ENCODE measurements around the gene RAB32. TPM values are rescaled to one million over a fixed set of nuclear protein-coding genes. Genes with fewer than 3 reads are reported as not detected.

RAB32 gene
- total RNA-seq, 1 donor: 148 TPM

DNA sequence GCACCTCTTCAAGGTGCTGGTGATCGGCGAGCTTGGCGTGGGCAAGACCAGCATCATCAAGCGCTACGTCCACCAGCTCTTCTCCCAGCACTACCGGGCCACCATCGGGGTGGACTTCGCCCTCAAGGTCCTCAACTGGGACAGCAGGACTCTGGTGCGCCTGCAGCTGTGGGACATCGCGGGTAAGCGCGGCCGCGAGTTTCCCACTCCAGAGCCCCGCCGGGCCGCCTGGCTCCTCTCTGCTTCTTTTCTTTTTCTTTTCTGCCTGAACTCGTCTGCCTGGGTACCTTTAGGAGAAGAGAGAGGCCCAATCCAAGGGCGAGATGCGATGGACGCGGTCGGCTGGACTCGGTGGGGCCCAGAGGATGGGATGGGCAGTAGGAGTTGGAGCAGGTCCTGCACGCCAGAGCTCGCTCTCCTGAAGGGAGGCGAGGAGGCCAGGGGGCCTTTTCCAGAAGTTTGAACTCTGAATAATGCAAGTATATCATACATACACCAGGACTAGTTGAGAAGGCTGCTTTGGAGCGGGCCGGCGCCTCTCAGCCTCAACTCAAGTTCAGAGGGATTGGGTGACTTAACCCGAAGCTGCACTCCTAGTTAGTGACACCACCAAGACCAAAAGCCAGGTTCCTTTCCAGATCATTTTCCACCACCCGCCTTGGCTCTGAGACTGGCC, 445 bp downstream of the RAB32 start:
- TF ChIP-seq, protein P1, sequence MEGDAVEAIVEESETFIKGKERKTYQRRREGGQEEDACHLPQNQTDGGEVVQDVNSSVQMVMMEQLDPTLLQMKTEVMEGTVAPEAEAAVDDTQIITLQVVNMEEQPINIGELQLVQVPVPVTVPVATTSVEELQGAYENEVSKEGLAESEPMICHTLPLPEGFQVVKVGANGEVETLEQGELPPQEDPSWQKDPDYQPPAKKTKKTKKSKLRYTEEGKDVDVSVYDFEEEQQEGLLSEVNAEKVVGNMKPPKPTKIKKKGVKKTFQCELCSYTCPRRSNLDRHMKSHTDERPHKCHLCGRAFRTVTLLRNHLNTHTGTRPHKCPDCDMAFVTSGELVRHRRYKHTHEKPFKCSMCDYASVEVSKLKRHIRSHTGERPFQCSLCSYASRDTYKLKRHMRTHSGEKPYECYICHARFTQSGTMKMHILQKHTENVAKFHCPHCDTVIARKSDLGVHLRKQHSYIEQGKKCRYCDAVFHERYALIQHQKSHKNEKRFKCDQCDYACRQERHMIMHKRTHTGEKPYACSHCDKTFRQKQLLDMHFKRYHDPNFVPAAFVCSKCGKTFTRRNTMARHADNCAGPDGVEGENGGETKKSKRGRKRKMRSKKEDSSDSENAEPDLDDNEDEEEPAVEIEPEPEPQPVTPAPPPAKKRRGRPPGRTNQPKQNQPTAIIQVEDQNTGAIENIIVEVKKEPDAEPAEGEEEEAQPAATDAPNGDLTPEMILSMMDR (IDR thresholded peaks at IDR 0.05; ENCODE audit: insufficient read depth, low read depth, low read length): no peak
- peak; percentile 51 for DNase-seq (ENCODE audit: low read depth)
- peak overlapping the region; percentile 86 for H3K4me3 ChIP-seq (ENCODE audit: low read depth, low read length)

- TF ChIP-seq, protein P1 (IDR thresholded peaks at IDR 0.05; ENCODE audit: insufficient read depth, low read depth, low read length): no peak
- no peak for DNase-seq (ENCODE audit: low read depth)
- peak overlapping the region; percentile 86 for H3K4me3 ChIP-seq (ENCODE audit: low read depth, low read length)
These were observed 1.1 kb downstream of the RAB32 start for GRCh38 chr6:146544616-146545182.

DNA sequence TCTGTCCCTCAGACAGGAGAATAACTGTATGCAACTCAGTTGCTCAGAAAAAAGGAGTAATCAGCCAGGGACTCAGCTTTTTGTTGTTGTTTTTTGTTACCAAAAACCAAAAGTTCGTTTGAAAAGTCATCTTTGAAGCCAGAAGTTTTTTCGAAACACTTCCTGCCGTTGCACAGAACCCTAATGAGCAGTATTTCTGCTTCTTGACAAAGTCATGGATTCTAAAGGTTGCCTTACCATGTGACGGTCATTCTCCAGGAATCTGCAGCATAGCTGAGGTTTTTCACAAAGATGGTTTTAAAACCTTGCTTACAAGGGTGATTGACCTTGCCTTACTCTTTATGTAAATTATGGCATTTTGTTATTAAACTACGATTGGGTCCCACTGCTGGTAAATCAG, 1.9 kb downstream of the RAB32 start:
- TF ChIP-seq, protein P1 (IDR thresholded peaks at IDR 0.05; ENCODE audit: insufficient read depth, low read depth, low read length): no peak
- peak overlapping the region; percentile 86 for H3K4me3 ChIP-seq (ENCODE audit: low read depth, low read length)
- peak; percentile 89 for DNase-seq (ENCODE audit: low read depth)

GRCh38 chr6:146546443-146547043, 2.9 kb downstream of the RAB32 start:
- TF ChIP-seq, protein P1 (IDR thresholded peaks at IDR 0.05; ENCODE audit: insufficient read depth, low read depth, low read length): no peak
- DNase-seq (ENCODE audit: low read depth): peak; percentile 83
- H3K4me3 ChIP-seq (ENCODE audit: low read depth, low read length): peak overlapping the region; percentile 86

- H3K4me3 ChIP-seq (ENCODE audit: low read depth, low read length): no peak overlapping the region
- TF ChIP-seq, protein P1 (IDR thresholded peaks at IDR 0.05; ENCODE audit: insufficient read depth, low read depth, low read length): no peak
- no peak for DNase-seq (ENCODE audit: low read depth)
These were observed 4.3 kb downstream of the RAB32 start for GRCh38 chr6:146547889-146548288.

GRCh38 chr6:146548898-146549374, 5.3 kb downstream of the RAB32 start:
- DNase-seq (ENCODE audit: low read depth): no peak
- TF ChIP-seq, protein P1 (IDR thresholded peaks at IDR 0.05; ENCODE audit: insufficient read depth, low read depth, low read length): no peak
- no peak overlapping the region for H3K4me3 ChIP-seq (ENCODE audit: low read depth, low read length)
